Measurements from ENCODE around the gene BCAP29.

The BCAP29 gene

DNA sequence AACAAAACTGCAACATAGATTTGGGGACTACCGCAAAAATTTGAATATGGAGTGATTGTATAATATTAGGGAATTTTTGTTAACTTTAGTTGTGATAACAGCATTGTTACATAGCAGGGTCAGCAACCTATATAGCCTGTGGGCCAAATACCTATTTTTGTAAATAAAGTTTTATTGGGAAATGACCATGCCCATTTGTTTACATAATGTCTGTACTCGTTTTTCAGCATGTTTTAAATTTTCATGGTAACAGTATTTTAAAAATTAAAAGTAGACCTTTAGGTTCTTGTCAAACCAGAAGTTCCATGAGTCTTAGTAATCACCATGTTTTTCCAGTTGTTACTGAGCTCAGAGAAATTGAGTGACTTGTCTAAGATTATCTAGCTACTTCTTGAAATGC lies 4.7 kb downstream of the BCAP29 start:
- DNase-seq = no peak

DNA sequence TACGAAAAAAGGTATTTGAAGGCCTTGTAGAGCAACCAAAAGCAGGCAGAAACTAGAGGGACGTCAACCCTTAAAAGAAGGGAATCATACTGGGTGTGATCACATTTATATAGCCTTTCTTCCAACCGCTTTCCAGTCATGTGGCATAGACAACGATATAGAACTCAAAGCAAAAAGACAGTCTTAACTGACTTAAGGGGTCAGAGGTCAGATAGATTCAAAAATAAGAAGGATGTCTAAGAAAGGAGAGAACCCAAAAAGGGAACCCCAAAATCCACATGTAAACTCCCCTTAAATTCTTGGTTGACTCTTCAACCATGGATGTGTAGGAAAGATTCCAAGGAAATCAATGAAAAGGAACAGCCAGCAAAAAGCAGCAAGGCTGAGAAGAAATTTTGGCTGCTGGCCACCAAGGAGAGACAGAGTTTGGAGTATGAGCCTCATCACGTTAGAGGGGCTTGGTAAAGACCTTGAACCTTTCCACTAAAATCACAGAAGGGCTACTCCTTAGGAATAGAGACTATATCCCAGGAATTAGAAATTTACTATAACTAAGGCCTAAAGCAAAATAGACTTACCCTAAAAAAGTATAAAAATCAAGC lies 8.6 kb downstream of the BCAP29 start:
- no peak for DNase-seq

DNA sequence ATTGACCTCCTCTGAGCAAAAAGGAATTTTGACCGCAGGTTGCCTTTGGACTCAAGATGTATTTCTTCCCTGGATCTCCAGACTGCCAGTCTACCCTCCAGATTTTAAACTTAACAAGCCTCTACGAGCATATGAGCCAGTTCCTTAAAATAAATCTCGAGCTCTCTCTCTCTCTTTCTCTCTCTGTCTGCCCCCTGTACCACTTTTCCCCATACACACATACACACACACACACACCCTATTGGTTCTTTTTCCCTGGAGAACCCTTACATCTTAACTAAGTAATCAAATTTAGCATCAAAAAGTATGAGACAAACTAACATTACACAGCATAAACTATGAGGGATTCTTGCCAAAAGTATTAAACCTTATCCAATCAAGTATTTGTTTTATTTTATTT lies 11.4 kb downstream of the BCAP29 start:
- no peak for DNase-seq

DNA sequence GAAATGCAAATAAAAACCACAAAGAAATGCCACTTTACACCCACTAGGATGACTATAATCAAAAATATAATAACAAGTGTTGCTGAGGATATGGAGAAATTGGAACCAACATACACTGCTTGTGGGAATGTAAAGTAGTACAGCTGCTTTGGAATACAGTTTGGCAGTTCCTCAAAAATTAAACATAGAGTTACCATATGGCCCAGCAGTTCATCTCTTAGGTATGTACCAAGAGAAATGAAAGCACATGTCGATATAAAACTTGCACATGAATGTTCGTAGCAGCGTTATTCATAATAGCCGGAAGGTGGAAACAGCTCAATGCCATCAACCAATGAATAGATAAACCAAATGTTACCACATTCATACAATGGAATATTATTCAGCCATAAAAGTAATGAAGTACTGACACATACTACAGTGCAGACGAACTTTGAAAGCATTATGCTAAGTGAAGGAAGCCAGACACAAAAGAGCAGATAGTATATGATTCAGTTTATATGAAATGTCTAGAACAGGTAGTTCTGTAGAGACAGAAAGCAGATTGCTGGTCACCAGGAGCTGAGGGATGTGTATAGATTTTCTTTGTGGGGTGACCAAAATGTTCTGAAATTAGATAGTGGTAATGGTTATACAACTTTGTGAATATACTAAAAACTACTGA lies 12.4 kb downstream of the BCAP29 start:
- no peak for DNase-seq

DNA sequence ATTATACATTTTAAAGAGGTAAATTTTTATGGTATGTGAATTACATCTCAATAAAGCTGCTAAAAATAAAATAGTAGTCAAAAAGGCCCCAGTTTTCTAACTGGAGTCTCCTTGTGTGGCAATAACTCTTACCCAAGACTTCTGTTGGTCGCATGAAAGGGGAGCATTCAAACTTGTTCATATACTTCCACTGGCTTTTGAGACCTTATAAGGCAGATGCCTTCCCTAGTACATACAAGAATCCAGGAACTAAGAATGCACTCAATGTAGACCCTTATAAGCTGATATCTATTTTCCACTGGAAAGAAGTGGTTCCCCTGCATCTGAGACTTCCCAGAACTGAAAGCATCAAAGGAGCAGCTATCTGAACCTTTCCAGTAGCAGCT lies 13.0 kb downstream of the BCAP29 start:
- DNase-seq = no peak

DNA sequence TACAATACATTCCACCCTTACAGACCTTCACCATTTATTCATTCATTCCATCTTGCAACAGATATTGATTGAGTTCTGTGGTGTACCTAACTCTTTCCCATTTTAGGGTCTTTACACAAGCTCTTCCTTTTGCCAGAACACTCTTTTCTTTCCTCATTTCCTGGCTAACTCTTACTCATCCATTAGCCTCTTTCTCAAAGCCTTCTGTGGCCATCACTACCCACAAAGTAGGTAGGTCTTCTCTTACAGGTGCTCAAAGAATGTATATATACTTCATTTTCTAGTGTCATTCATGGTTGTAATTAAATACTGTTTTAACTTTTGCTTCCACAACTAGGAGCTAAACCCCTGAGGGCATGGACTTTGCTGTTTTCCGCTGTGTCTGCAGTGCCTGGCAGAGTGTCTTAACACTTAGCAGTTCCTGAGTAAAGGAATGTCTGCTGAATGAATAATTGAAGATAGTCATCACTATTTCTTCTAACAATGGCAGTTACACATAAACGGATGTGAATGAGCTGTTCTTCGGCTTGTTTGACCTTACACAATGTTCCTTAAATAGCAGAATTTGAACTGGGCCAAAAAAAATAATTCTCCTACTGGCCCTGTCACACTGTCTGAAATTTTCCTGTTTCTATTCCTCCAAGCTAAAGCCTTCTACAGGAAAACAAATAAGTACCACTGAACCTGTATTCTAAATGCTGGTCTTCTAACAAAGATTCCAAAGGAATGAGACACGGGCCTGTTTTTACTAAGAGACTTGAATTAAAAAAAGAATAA lies 15.1 kb downstream of the BCAP29 start:
- DNase-seq = no peak

DNA sequence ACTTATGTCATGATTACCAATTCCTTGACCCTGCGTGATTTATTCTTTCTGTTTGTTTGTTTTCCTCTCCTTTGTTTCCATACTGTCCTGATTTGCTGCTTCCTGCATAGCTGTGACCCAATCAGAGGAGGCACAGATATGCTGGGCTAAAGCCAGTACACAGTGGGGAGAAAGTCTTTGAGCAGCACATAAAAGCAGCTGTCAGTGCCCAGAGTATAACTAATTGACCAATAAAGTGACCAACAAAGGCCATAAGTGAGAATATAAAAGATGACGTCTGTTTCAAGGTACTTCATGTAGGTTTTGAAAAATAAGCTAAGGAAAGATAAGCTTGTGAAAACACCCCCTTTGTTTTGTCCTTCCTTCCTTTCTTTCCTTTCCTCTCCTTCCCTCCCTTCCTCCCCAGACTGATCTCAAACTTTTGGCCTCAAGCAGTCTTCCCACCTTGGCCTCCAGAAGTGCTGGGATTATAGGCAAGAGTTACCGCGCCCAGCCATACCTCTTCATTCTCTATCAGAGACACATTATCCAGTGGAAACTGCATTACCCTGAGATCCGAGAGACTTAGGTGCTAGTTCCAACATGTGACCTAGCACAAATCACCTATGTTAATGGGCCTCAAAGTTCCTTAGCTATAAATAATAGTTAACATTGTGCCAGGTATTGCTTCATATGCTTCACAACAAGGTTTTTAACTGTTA lies 17.0 kb downstream of the BCAP29 start:
- DNase-seq = no peak

DNA sequence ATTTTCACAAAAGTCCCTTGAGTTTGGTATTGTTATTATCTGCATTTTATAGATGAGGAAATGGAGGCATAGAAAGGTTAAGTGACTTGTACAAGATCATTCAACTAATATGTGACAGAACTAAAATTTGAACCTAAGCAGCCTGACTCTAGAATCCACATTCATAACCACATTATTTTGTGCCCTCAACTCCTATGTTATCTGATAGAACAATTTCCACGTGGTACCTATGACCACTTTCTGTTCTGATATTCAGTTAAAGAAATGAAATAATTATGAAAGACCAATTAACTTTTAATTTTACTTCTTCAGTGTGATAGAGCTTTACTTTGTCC lies 17.5 kb downstream of the BCAP29 start:
- no peak for DNase-seq

DNA sequence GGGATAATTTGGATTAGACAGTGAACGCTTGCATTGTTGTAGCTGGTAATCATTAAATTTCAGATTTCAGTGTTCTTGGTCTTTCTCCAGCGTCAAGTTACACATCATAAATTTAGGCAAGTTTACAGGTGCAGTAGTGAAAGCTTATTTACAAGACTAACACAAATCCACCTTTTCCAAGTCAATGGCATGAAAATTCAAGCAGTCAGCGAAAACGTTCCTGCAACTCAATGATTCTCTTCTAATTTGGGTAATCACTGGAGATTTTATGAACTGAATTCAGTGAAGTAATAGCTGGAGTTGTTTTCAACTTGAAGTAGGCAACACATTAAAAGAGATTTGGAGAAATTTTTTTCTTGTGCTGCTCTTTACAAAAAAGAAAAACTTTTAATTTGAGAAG lies 17.9 kb downstream of the BCAP29 start:
- no peak for DNase-seq

DNA sequence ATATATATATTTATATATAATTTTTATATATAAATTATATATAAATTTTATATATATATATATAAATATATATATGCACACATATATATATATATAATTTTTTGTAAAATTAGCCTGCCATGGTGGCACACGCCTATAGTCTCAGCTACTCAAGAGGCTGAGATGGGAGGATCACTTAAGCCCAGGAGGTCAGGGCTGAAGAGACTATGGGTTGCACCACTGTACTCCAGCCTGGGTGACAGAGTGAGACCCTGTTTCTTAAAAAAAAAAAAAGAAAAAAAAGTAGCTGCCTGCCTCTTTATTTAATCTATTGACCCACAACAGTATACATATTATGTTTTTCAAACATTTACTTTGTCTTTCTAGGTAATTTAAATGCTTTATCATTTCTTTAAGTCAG lies 19.2 kb downstream of the BCAP29 start:
- no peak for DNase-seq

DNA sequence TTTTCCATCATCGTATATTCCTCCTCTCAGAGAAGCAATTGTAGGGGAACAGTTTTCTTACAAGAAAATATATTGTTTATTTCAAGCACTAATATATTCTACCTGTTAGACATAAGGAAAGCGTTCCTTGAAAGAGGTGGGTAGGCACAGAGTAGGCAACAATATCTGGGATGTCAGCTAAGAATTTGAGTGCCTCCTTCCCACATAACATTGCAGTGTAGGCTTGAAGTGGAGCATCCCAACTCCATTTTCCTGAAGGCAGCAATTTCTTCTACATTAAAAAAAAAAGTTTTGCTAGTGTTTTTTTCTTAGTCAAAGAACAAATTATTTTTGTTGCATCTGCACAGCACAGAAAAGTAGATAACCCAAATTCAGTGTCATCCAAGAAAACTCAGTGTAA lies 20.8 kb downstream of the BCAP29 start:
- no peak for DNase-seq

DNA sequence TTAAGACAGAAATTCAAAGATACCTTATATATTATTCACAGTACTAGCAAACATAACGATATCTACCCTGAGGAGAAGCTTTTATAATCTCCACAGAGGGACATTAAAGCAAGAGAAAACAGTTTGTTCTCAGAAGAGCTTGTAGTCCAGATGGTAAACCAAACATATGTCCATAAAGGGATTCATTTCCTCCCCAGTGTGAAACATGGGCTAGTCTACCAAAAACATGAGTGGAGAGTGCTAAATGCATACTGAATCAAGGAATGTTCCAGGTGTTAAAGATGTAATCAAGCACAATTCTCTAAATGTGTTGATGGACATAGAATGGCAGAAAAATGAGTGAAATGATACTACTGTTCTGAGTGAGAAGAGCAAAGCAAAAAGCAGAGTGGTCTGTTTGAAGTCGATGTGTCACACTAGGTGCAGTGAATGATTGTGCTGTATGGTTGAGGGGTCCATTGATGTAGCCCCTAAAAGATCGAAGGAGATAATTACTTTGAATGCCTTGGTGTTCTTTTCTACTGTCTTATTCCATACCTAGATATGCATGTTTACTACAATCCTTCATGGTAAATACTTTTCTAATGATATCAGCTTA lies 25.3 kb downstream of the BCAP29 start:
- DNase-seq = no peak

DNA sequence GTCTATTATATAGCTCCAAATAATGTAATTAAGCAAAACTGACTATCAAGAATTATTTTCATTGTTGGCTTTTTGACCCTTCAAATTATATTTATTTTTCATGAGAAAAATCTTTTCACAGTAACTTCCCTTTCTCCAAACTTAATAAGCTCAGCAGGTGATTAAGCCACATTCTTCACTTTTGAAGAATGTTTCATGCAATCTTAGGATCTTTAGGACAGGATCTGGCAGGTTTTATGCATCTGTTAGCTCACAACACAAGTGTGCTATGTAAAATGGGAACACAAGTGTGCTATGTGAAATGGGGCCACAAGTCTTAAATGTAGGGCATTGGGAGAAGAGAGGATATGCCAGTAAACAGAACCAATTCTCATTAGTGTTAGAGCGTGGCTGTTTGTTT lies 26.3 kb downstream of the BCAP29 start:
- no peak for DNase-seq

DNA sequence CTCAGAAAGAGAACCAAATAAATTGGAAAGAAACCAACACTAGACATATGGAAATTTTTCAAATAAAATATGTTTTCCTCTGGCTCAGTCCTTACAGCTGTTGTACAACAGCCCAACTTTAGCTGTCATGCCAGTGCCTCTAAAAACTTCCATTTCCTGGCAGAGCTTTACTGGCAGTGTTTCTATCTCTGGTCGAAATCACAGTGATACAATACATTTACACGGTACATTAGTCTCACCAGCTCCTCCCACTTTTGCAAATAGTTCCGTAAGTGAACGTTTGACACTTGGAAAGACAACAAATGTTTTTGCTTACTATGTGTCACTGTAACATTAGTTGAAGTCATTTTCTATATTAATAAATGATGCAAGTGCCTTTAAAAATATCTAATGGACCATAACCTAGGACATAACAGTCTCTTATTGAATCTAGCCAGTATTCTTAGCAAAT lies 29.8 kb downstream of the BCAP29 start:
- no peak for DNase-seq

DNA sequence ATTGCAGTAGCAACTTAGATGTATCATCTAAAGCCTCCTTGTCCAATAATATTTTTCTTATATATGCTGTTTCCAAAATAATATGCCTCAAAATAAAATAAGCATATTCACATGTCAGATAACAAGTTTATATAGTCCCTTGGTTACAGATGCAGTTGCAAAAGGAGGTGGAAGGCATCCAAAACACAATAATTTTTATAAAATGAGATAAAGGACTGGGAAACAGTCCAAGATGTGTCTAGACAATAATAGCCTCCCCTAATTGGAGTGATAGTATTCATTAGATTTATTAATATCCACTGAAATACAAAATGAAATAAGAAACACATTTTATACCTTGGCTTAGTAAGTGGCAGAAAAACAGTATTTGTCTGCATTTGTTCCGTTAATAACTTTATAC lies 30.3 kb downstream of the BCAP29 start:
- DNase-seq = no peak

DNA sequence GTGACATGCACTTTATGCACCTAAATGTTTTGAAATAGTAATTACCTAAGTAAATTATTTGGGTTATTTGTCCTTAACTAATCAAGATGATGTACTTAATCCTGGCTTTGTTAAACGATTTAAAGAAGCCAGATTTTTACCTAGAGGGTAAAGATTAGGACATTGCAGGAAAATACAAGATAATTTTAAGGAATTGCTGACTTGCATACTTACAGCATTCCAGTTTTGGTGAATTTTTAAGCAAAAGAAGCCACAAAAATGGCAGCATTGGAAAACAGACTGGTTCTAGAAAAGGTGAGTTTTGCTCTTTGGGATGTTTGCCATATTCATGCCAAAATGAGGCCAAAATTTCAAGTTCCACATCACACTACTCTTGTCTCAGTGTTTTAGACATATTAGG lies 33.4 kb downstream of the BCAP29 start:
- no peak for DNase-seq

DNA sequence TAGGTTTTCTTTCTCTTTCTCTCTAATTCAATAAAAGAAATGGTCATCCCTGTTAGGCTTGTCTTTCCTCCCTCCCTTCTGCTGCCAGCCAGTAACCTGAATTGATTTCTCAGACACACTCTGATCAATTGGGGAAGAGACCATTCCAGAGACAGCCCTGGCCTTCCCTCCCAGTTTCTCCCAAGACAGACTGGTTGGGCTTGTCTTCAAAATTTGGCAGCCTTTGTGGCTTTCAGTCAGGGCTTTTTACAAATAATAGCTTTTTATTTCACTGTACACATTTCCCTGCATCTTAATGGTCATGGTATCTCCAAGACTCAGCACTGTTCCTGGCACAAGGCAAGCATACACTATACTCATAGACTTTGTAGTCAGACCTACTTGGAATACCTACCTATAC lies 33.9 kb downstream of the BCAP29 start:
- DNase-seq = no peak

DNA sequence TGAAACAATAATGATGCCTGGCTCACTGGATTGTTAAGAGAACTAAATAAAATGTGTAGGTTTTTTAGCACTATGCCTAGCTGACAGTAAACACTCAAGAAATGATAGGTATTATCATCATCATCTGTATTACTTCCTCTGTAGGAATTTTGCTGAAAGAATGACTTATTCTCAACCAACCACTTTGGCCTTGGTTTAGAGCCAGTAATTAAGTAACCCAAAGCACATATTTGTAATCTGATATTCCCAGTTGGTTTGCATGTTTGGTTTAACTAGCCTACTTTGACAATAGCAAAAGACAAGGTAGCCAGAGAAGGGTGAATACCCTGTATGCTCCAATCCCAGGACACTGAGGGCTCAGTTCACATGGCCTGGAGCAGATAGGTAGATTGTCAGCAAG lies 34.4 kb downstream of the BCAP29 start:
- no peak for DNase-seq

DNA sequence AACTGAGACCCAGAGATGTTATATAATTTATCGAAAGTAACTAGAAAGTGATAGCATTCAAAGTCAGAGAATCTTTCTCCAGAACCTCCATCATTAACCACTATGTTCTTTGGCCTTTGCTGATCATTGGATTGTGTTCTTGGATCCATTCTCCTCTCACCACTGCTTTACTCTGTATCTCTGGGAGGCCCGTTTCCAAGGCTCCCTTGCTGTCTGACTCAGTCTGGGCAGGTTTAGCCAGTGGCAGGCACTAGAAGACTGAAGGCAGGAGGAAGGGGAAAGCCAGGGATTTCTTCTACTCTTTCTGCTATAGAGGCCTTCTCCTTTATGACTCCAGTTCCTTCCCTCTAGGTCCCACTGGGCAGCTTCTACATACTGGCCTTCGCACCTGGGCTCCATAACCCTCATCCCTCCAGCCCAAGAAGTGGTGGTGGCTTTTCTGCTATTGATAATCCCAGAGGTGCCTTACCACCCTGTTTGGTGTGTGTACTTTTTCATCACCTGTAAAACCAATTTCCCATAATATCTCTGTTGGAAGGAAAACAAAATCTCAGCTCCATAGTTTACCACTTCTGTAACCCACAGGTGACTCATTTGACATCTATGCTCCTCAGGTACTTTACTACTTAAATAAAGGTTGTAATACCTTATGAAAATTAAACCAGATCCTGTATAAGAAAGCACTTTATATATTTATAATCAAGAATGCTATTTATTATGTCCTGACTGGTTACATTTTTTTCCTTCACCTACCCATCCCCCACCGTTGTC lies 36.0 kb downstream of the BCAP29 start:
- no peak for DNase-seq

DNA sequence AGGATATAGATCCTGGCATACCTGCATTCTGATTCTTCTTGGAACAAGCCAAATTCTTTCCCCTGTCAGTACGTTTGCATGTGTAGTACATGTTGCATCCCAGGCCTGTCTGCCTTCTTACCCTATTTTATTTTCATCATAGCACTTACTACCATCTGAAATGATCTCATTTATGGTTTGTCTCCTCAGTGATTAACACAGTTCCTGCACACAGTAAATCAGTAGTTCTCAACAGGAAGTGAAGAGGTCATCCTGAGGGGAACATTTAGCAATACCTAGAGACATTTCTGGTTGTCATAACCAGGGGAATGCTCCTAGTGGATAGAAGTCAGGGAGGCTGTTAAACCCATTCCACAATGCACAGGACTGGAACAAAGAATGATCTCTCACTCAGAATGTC lies 42.4 kb downstream of the BCAP29 start:
- DNase-seq = no peak

DNA sequence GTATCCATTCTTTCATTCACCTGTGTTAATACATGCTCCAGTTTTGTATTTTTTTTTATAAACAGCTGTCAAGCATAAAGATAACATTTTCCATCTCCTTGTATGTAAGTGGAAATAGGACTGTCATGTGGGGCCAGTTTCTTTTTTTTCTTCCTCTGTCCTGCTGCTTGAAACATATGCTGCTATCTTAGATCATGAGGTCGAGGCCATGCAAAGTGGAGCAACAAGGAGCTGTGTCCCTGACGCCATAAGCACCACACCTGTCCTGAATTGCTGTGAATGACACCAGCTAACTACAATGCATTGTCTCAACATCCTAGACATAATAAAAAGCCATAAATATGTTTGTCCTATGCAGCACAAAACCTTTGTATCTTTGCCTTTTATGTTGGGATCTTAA lies 42.8 kb downstream of the BCAP29 start:
- no peak for DNase-seq

DNA sequence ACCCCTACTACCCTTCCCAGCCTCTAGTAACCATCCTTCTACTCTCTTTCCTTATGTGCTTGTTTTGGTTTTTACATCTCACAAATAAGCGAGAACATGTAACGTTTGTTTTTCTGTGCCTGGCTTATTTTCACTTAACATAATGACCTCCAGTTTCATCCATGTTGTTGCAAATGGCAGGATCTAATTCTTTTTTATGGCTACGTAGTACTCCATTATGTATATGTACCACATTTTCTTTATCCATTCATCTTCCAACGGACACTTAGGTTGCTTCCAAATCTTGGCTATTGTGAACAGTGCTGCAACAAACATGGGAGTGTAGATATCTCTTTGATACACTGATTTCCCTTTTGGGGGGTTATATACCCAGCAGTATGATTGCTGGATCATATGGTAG lies 47.0 kb downstream of the BCAP29 start:
- DNase-seq = no peak
